K562 (cell line): ENCODE measurements around the gene CRNKL1. TPM values are rescaled to one million over a fixed set of nuclear protein-coding genes. Genes with fewer than 3 reads are reported as not detected.

ENCODE experiments used
- ATAC-seq: fragments of 200-7000 bp; cut with Tn5 transposase; 3 replicates; pipeline ENCODE4 v1.9.1; 2020; ENCODE audit warnings: moderate library complexity
- BruUV-seq: library from RNA; stranded (reverse); fragments of 400-500 nt; replicated peaks from 2 replicates; lab custom pipeline; 2021; lab: Mats Ljungman, UMichigan
- CTCF ChIA-PET: fragments of 300-600 bp; formaldehyde crosslinking; extraction: SDS; loops from one replicate; lab custom pipeline; 2021; ENCODE audit warnings: low intra/inter-chr PET ratio; lab: Yijun Ruan, JAX
- POLR2A ChIA-PET: fragments of 300-600, 350-650 bp; sonication (Branson Sonifier 250); formaldehyde crosslinking; extraction: SDS; loops from one replicate; lab custom pipeline; 2021; ENCODE audit warnings: antibody characterized with exemption, inconsistent platforms; lab: Yijun Ruan, JAX
- DNase-seq, 4 experiments: peaks; one replicate each; pipeline versions ENCODE4 v3.0.0 to v3.0.0-alpha.2; 2011 to 2018; ENCODE audit warnings: low spot score in 3 of 4, mixed read lengths in 3 of 4; ENCODE audit errors: extremely low read depth in 1 of 4
- FAIRE-seq: peaks from 2 replicates; lab custom pipeline; 2011; peaks lifted over from hg19 to GRCh38; lab: Jason Lieb, UNC
- H2AFZ ChIP-seq: 2 replicates; pipeline ENCODE4 v1.6.0; 2011; ENCODE audit warnings: low read depth, low read length, control low read depth, inconsistent platforms
- H3K27ac ChIP-seq: fragments of 200-600 bp; 3 replicates; pipeline ENCODE4 v1.8.0; 2011; ENCODE audit warnings: low read depth, mild to moderate bottlenecking, control low read depth, inconsistent platforms, low read length, moderate library complexity, mixed read lengths; ENCODE audit errors: extremely low read depth
- H3K27me3 ChIP-seq, 2 experiments: fragments of 300-600 bp in 1 of 2; 2 replicates in 1 of 2; 3 replicates in 1 of 2; pipeline versions ENCODE4 v1.6.0 to v1.8.0; 2011; ENCODE audit warnings: inconsistent platforms in 2 of 2, low read length in 2 of 2, mild to moderate bottlenecking in 1 of 2, mixed read lengths in 1 of 2, moderate library complexity in 1 of 2; ENCODE audit not compliant: control insufficient read depth in 2 of 2, insufficient read depth in 2 of 2
- H3K36me3 ChIP-seq: fragments of 300-600 bp; 3 replicates; pipeline ENCODE4 v1.8.0; 2011; ENCODE audit warnings: mild to moderate bottlenecking, low read length, inconsistent platforms; ENCODE audit not compliant: control insufficient read depth, insufficient read depth
- H3K4me1 ChIP-seq, 2 experiments: fragments of 200-600 bp in 1 of 2; replicated peaks in 1 of 2; 2 replicates in 1 of 2; 3 replicates in 1 of 2; pipeline versions ENCODE4 v1.5.1 to v1.8.0; 2011; ENCODE audit warnings: inconsistent platforms in 2 of 2, low read length in 2 of 2, mild to moderate bottlenecking in 1 of 2, mixed read lengths in 1 of 2, moderate library complexity in 1 of 2; ENCODE audit not compliant: control insufficient read depth in 2 of 2, insufficient read depth in 2 of 2
- H3K4me2 ChIP-seq: 2 replicates; pipeline ENCODE4 v1.6.1; 2011; ENCODE audit warnings: low read length, control low read depth, inconsistent platforms, mixed read lengths; ENCODE audit not compliant: insufficient read depth
- H3K4me3 ChIP-seq: fragments of 200-600 bp; sonication (generic), shearing (Covaris generic); 2 replicates; pipeline ENCODE4 v1.5.1; 2016; ENCODE audit warnings: control low read depth, inconsistent platforms
- H3K79me2 ChIP-seq: fragments of 200-600 bp; 3 replicates; pipeline ENCODE4 v1.8.0; 2011; ENCODE audit warnings: low read length, inconsistent platforms; ENCODE audit not compliant: control insufficient read depth, insufficient read depth
- H3K9ac ChIP-seq, 2 experiments: 2 replicates each; pipeline versions ENCODE4 v1.6.0 to v1.6.1; 2011; ENCODE audit warnings: low read depth in 2 of 2, low read length in 2 of 2, control low read depth in 1 of 2, inconsistent platforms in 1 of 2, mild to moderate bottlenecking in 1 of 2, mixed read lengths in 1 of 2; ENCODE audit not compliant: insufficient read depth in 1 of 2
- H3K9me1 ChIP-seq: one replicate; pipeline ENCODE4 v1.6.0; 2011; ENCODE audit warnings: inconsistent platforms, mild to moderate bottlenecking, low read length, moderate library complexity; ENCODE audit not compliant: control insufficient read depth, insufficient read depth
- H3K9me3 ChIP-seq: replicated peaks from 2 replicates; pipeline ENCODE4 v1.5.1; 2011; ENCODE audit warnings: low read depth, low read length, inconsistent platforms; ENCODE audit not compliant: control insufficient read depth, insufficient read depth
- H4K20me1 ChIP-seq: replicated peaks from 2 replicates; pipeline ENCODE4 v1.6.1; 2011; ENCODE audit warnings: low read length, inconsistent platforms, mixed read lengths; ENCODE audit not compliant: control insufficient read depth, insufficient read depth
- CTCF ChIP-seq, 3 experiments: IDR thresholded peaks in 2 of 3; conservative IDR thresholded peaks in 1 of 3; 2 replicates each; pipeline ENCODE4 v1.5.1; 2011 to 2012; ENCODE audit warnings: low read length in 3 of 3, mild to moderate bottlenecking in 3 of 3, control low read depth in 2 of 3, improper control_type of control experiment in 1 of 3, inconsistent platforms in 1 of 3, low read depth in 1 of 3, mixed read lengths in 1 of 3, moderate library complexity in 1 of 3; ENCODE audit not compliant: insufficient read depth in 2 of 3
- RAD21 ChIP-seq, 2 experiments: fragments of 250-450 bp in 1 of 2; fragments of 450-650 bp in 1 of 2; sonication (Bioruptor Pico) in 1 of 2; formaldehyde crosslinking in 1 of 2; IDR thresholded peaks in 1 of 2; conservative IDR thresholded peaks in 1 of 2; 2 replicates each; pipeline versions ENCODE4 v1.4.0 to v1.8.0; 2020 to 2022; ENCODE audit warnings: mild to moderate bottlenecking in 2 of 2, moderate library complexity in 1 of 2
- SRF ChIP-seq, 2 experiments: fragments of 250-450, 450-650 bp in 1 of 2; sonication (Bioruptor Pico) in 1 of 2; sonication (generic) in 1 of 2; formaldehyde crosslinking; IDR thresholded peaks; 2 replicates each; pipeline versions ENCODE4 v1.5.0 to v1.5.1; 2020 to 2022; ENCODE audit warnings: mild to moderate bottlenecking in 1 of 2, missing genetic modification reagents in 1 of 2
- WGBS: fragments of 100-300 bp; shearing (Covaris generic); methylation state at CpG from one replicate; pipeline ENCODE4 v1.1.6; 2016; ENCODE audit warnings: low coverage, mixed read lengths; ENCODE audit not compliant: insufficient coverage; ENCODE audit errors: missing lambda C conversion rate; 5-methylcytosine and 5-hydroxymethylcytosine counted together
- in situ Hi-C: fragments of 300-500 bp; cut with MboI; formaldehyde crosslinking; loops from 4 replicates; pipeline ENCODE4 v1.15.0; 2018; ENCODE audit warnings: inconsistent platforms, mixed read lengths
- intact Hi-C: fragments of 100-400 bp; cut with micrococcal nuclease; formaldehyde crosslinking; loops from 2 replicates; pipeline ENCODE4 v1.14.2; 2022
- polyA plus RNA-seq, 8 experiments: library from polyadenylated mRNA; depleted of rRNA in 4 of 8; stranded (reverse) in 5 of 8; unstranded in 3 of 8; fragments of >200 nt; fragmentation: Nextera tagmentation in 2 of 8; fragmentation: Illumina TruSeq in 1 of 8; extraction: Ambion mirVana in 2 of 8; extraction: Trizol in 1 of 8; gene quantifications; 2 replicates each; pipeline versions ENCODE4 v1.2.1 to v1.2.3, GENCODE V29; 2011 to 2014; ENCODE audit warnings: inconsistent platforms in 1 of 8, missing spikeins in 1 of 8
- total RNA-seq, 7 experiments: library from RNA; depleted of rRNA in 6 of 7; stranded (reverse); fragments of >200 nt in 6 of 7; fragmentation: Illumina TruSeq in 2 of 7; extraction: Trizol in 2 of 7; gene quantifications; 2 replicates each; pipeline versions ENCODE4 v1.2.1 to v1.2.3, GENCODE V29; 2011 to 2021; ENCODE audit warnings: low replicate concordance in 1 of 7

CRNKL1 gene
- total and polyA plus RNA-seq, 9 of the 15 experiments (the other 6 are each of a cell fraction or from before 2014, with no cell fraction given), result 8.1 to 17.0 (median 11.7) TPM

- Histone ChIP-seq H3K9me3 (no peaks in the 10 kb centered on the region), H3K36me3 (no peaks in the 10 kb centered on the region), H3K79me2 (no peaks in the 10 kb centered on the region), H3K4me3 (no peak overlapping the region), H3K4me1 (no peaks in the 10 kb centered on the region), H3K9ac (no peak overlapping the region), H2AFZ (no peak overlapping the region), H3K4me2 (no peak overlapping the region), H3K9me1 (no peaks in the 10 kb centered on the region), H3K27me3 (no peaks in the 10 kb centered on the region; a peak in 1 of 5 replicates), H3K27ac (no peak overlapping the region), H4K20me1 (no peaks in the 10 kb centered on the region)
- 0% methylated on average over 3 of the region's 3 CpGs for WGBS
- no TSS peak for BruUV-seq
- peak; percentile 32 for FAIRE-seq
- in situ Hi-C loops, result loop anchor here (25.0 kb wide), 2 partner anchors 478 to 728 kb away; no protein-coding TSS in a partner anchor
- intact Hi-C loops, result loop anchor here (1.0 to 10.0 kb wide), 4 partner anchors 153 to 743 kb away; no protein-coding TSS in a partner anchor
- POLR2A ChIA-PET, result no interaction called here
- DNase-seq, result peak in 3 of 4 experiments; percentile 6 to 10 (median 7)
- CTCF ChIA-PET, result interaction anchor here (0.6 to 1.6 kb wide), 4 partner anchors 153 to 510 kb away, joined by 3 to 6 read pairs (median 5); no protein-coding TSS in a partner anchor
- TF ChIP-seq CTCF (IDR thresholded peaks at IDR 0.05 in 2 of 3, conservative IDR thresholded peaks at IDR 0.05 in 1 of 3; ENCODE audit: insufficient read depth in 2 of 3, low read depth in 1 of 3, low read length in 3 of 3), result peak; percentile 12 to 56 (median 30); a peak in 3 of 6 replicates
- TF ChIP-seq RAD21 (CRISPR knock-in tag; conservative IDR thresholded peaks at IDR 0.05 in 1 of 2, IDR thresholded peaks at IDR 0.05 in 1 of 2), result peak in 1 of 2 experiments; percentile 64; a peak in 3 of 4 replicates
- no peak for TF ChIP-seq SRF (CRISPR knock-in tag; IDR thresholded peaks at IDR 0.05)
- peak; percentile 69; the same call in 2 of the 3 replicates for ATAC-seq
Measured at GRCh38 chr20:20083807-20084206, 31.5 kb upstream of the CRNKL1 start.
